Hepatocyte (in vitro differentiated cells): ENCODE results near the gene ELF5.

Experiments used
- CTCF ChIP-seq: fragments of 200-600 bp; sonication (generic); IDR thresholded peaks from 2 replicates; pipeline ENCODE4 v1.5.1; 2016; ENCODE audit warnings: antibody characterized with exemption, mild to moderate bottlenecking; ENCODE audit not compliant: poor library complexity
- EZH2 ChIP-seq: fragments of 200-600 bp; sonication (generic); IDR thresholded peaks from 2 replicates; pipeline ENCODE4 v1.6.1; 2016; ENCODE audit warnings: antibody characterized with exemption, mild to moderate bottlenecking, borderline replicate concordance

DNA sequence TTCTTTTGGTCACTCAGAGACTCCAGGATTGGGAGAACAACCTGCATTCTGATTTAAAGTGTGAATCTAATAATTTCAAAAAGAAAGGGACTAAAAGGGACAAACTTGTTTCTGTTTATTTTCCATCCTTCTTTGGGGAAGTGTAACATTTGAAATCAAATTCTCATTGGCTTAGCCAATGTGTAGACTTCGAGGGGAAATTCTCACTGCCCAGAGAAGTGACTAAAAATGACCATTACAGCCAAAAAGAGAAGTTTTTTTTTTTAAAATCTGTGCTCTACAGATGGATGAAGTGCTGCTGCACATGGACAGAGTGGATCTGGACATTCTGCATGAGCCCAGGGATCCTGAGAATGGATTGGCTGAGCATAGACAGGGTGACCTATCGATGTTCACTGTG is 49.4 kb upstream of the ELF5 start:
- TF ChIP-seq CTCF (no peak), EZH2 (no peak)
